K562 (cell line): ENCODE results near the gene OPCML. TPM values are rescaled to one million over a fixed set of nuclear protein-coding genes. Genes with fewer than 3 reads are reported as not detected.

Experiments used
- ATAC-seq: fragments of 200-7000 bp; cut with Tn5 transposase; 3 replicates; pipeline ENCODE4 v1.9.1; 2020; ENCODE audit warnings: moderate library complexity
- BruUV-seq: library from RNA; stranded (reverse); fragments of 400-500 nt; replicated peaks from 2 replicates; lab custom pipeline; 2021; lab: Mats Ljungman, UMichigan
- CTCF ChIA-PET: fragments of 300-600 bp; formaldehyde crosslinking; extraction: SDS; loops from one replicate; lab custom pipeline; 2021; ENCODE audit warnings: low intra/inter-chr PET ratio; lab: Yijun Ruan, JAX
- POLR2A ChIA-PET: fragments of 300-600, 350-650 bp; sonication (Branson Sonifier 250); formaldehyde crosslinking; extraction: SDS; loops from one replicate; lab custom pipeline; 2021; ENCODE audit warnings: antibody characterized with exemption, inconsistent platforms; lab: Yijun Ruan, JAX
- DNase-seq, 4 experiments: peaks; one replicate each; pipeline versions ENCODE4 v3.0.0 to v3.0.0-alpha.2; 2011 to 2018; ENCODE audit warnings: low spot score in 3 of 4, mixed read lengths in 3 of 4; ENCODE audit errors: extremely low read depth in 1 of 4
- FAIRE-seq: peaks from 2 replicates; lab custom pipeline; 2011; peaks lifted over from hg19 to GRCh38; lab: Jason Lieb, UNC
- H2AFZ ChIP-seq: 2 replicates; pipeline ENCODE4 v1.6.0; 2011; ENCODE audit warnings: low read depth, low read length, control low read depth, inconsistent platforms
- H3K27ac ChIP-seq: fragments of 200-600 bp; 3 replicates; pipeline ENCODE4 v1.8.0; 2011; ENCODE audit warnings: low read depth, mild to moderate bottlenecking, control low read depth, inconsistent platforms, low read length, moderate library complexity, mixed read lengths; ENCODE audit errors: extremely low read depth
- H3K27me3 ChIP-seq, 2 experiments: fragments of 300-600 bp in 1 of 2; 2 replicates in 1 of 2; 3 replicates in 1 of 2; pipeline versions ENCODE4 v1.6.0 to v1.8.0; 2011; ENCODE audit warnings: inconsistent platforms in 2 of 2, low read length in 2 of 2, mild to moderate bottlenecking in 1 of 2, mixed read lengths in 1 of 2, moderate library complexity in 1 of 2; ENCODE audit not compliant: control insufficient read depth in 2 of 2, insufficient read depth in 2 of 2
- H3K36me3 ChIP-seq: fragments of 300-600 bp; 3 replicates; pipeline ENCODE4 v1.8.0; 2011; ENCODE audit warnings: mild to moderate bottlenecking, low read length, inconsistent platforms; ENCODE audit not compliant: control insufficient read depth, insufficient read depth
- H3K4me1 ChIP-seq, 2 experiments: fragments of 200-600 bp in 1 of 2; replicated peaks in 1 of 2; 2 replicates in 1 of 2; 3 replicates in 1 of 2; pipeline versions ENCODE4 v1.5.1 to v1.8.0; 2011; ENCODE audit warnings: inconsistent platforms in 2 of 2, low read length in 2 of 2, mild to moderate bottlenecking in 1 of 2, mixed read lengths in 1 of 2, moderate library complexity in 1 of 2; ENCODE audit not compliant: control insufficient read depth in 2 of 2, insufficient read depth in 2 of 2
- H3K4me2 ChIP-seq: 2 replicates; pipeline ENCODE4 v1.6.1; 2011; ENCODE audit warnings: low read length, control low read depth, inconsistent platforms, mixed read lengths; ENCODE audit not compliant: insufficient read depth
- H3K4me3 ChIP-seq: fragments of 200-600 bp; sonication (generic), shearing (Covaris generic); 2 replicates; pipeline ENCODE4 v1.5.1; 2016; ENCODE audit warnings: control low read depth, inconsistent platforms
- H3K79me2 ChIP-seq: fragments of 200-600 bp; 3 replicates; pipeline ENCODE4 v1.8.0; 2011; ENCODE audit warnings: low read length, inconsistent platforms; ENCODE audit not compliant: control insufficient read depth, insufficient read depth
- H3K9ac ChIP-seq, 2 experiments: 2 replicates each; pipeline versions ENCODE4 v1.6.0 to v1.6.1; 2011; ENCODE audit warnings: low read depth in 2 of 2, low read length in 2 of 2, control low read depth in 1 of 2, inconsistent platforms in 1 of 2, mild to moderate bottlenecking in 1 of 2, mixed read lengths in 1 of 2; ENCODE audit not compliant: insufficient read depth in 1 of 2
- H3K9me1 ChIP-seq: one replicate; pipeline ENCODE4 v1.6.0; 2011; ENCODE audit warnings: inconsistent platforms, mild to moderate bottlenecking, low read length, moderate library complexity; ENCODE audit not compliant: control insufficient read depth, insufficient read depth
- H3K9me3 ChIP-seq: replicated peaks from 2 replicates; pipeline ENCODE4 v1.5.1; 2011; ENCODE audit warnings: low read depth, low read length, inconsistent platforms; ENCODE audit not compliant: control insufficient read depth, insufficient read depth
- H4K20me1 ChIP-seq: replicated peaks from 2 replicates; pipeline ENCODE4 v1.6.1; 2011; ENCODE audit warnings: low read length, inconsistent platforms, mixed read lengths; ENCODE audit not compliant: control insufficient read depth, insufficient read depth
- CHD1 ChIP-seq: fragments of 200-600 bp; sonication (generic); IDR thresholded peaks from one replicate; pipeline ENCODE4 v1.6.1; 2012; ENCODE audit warnings: mild to moderate bottlenecking, moderate library complexity, low read length, inconsistent platforms
- CREB5 ChIP-seq: fragments of 250-450 bp; sonication (Bioruptor Pico); IDR thresholded peaks from 2 replicates; pipeline ENCODE4 v1.5.0; 2020; ENCODE audit warnings: mild to moderate bottlenecking
- CTCFL ChIP-seq: IDR thresholded peaks from 2 replicates; pipeline ENCODE4 v1.6.1; 2011; ENCODE audit warnings: borderline replicate concordance, low read depth, mild to moderate bottlenecking, moderate library complexity, low read length; ENCODE audit not compliant: insufficient read depth, poor library complexity, severe bottlenecking
- ETS2 ChIP-seq: IDR thresholded peaks from 2 replicates; pipeline ENCODE4 v1.6.1; 2016; ENCODE audit warnings: borderline replicate concordance, missing genetic modification characterization, mild to moderate bottlenecking, moderate library complexity, missing compliant biosample characterization; ENCODE audit not compliant: poor library complexity, severe bottlenecking
- ETV5 ChIP-seq: sonication (generic); formaldehyde crosslinking; IDR thresholded peaks from 2 replicates; pipeline ENCODE4 v1.4.0; 2020; ENCODE audit warnings: low read depth, mild to moderate bottlenecking, missing genetic modification reagents
- KAT8 ChIP-seq: fragments of 450-650 bp; IDR thresholded peaks from 2 replicates; pipeline ENCODE4 v1.6.1; 2016; ENCODE audit warnings: low read depth, mild to moderate bottlenecking
- MAX ChIP-seq: sonication (generic); formaldehyde crosslinking; IDR thresholded peaks from 2 replicates; pipeline ENCODE4 v1.9.0; 2022; ENCODE audit warnings: mild to moderate bottlenecking, missing genetic modification reagents
- NFYB ChIP-seq: IDR thresholded peaks from 2 replicates; pipeline ENCODE4 v1.6.1; 2011; ENCODE audit warnings: mild to moderate bottlenecking, moderate library complexity; ENCODE audit not compliant: insufficient read length; ENCODE audit errors: extremely low read depth
- NKRF ChIP-seq: fragments of 450-650 bp; IDR thresholded peaks from 2 replicates; pipeline ENCODE4 v1.6.1; 2016; ENCODE audit warnings: borderline replicate concordance
- SMAD4 ChIP-seq: fragments of 250-450 bp; sonication (Bioruptor Pico); conservative IDR thresholded peaks from 2 replicates; pipeline ENCODE4 v1.8.0; 2021; ENCODE audit warnings: inconsistent platforms, mild to moderate bottlenecking, moderate library complexity
- SPI1 ChIP-seq: IDR thresholded peaks from 2 replicates; pipeline ENCODE4 v1.6.1; 2011; ENCODE audit warnings: low read depth, low read length, control low read depth, borderline replicate concordance
- ZNF217 ChIP-seq: sonication (generic); formaldehyde crosslinking; IDR thresholded peaks from 2 replicates; pipeline ENCODE4 v1.8.0; 2022; ENCODE audit warnings: mild to moderate bottlenecking, missing genetic modification reagents
- ZNF518B ChIP-seq: fragments of 250-450 bp; sonication (Bioruptor Pico); IDR thresholded peaks from 2 replicates; pipeline ENCODE4 v1.5.0; 2021; ENCODE audit warnings: mild to moderate bottlenecking, moderate library complexity
- WGBS: fragments of 100-300 bp; shearing (Covaris generic); methylation state at CpG from one replicate; pipeline ENCODE4 v1.1.6; 2016; ENCODE audit warnings: low coverage, mixed read lengths; ENCODE audit not compliant: insufficient coverage; ENCODE audit errors: missing lambda C conversion rate; 5-methylcytosine and 5-hydroxymethylcytosine counted together
- in situ Hi-C: fragments of 300-500 bp; cut with MboI; formaldehyde crosslinking; loops from 4 replicates; pipeline ENCODE4 v1.15.0; 2018; ENCODE audit warnings: inconsistent platforms, mixed read lengths
- intact Hi-C: fragments of 100-400 bp; cut with micrococcal nuclease; formaldehyde crosslinking; loops from 2 replicates; pipeline ENCODE4 v1.14.2; 2022
- polyA plus RNA-seq, 8 experiments: library from polyadenylated mRNA; depleted of rRNA in 4 of 8; stranded (reverse) in 5 of 8; unstranded in 3 of 8; fragments of >200 nt; fragmentation: Nextera tagmentation in 2 of 8; fragmentation: Illumina TruSeq in 1 of 8; extraction: Ambion mirVana in 2 of 8; extraction: Trizol in 1 of 8; gene quantifications; 2 replicates each; pipeline versions ENCODE4 v1.2.1 to v1.2.3, GENCODE V29; 2011 to 2014; ENCODE audit warnings: inconsistent platforms in 1 of 8, missing spikeins in 1 of 8
- total RNA-seq, 7 experiments: library from RNA; depleted of rRNA in 6 of 7; stranded (reverse); fragments of >200 nt in 6 of 7; fragmentation: Illumina TruSeq in 2 of 7; extraction: Trizol in 2 of 7; gene quantifications; 2 replicates each; pipeline versions ENCODE4 v1.2.1 to v1.2.3, GENCODE V29; 2011 to 2021; ENCODE audit warnings: low replicate concordance in 1 of 7

Gene OPCML
- total and polyA plus RNA-seq, 9 of the 15 experiments (the other 6 are each of a cell fraction or from before 2014, with no cell fraction given), result not detected

- Histone ChIP-seq H3K27ac (no peak overlapping the region), H2AFZ (no peak overlapping the region), H4K20me1 (no peaks in the 10 kb centered on the region), H3K4me2 (no peak overlapping the region), H3K9me1 (no peaks in the 10 kb centered on the region), H3K9ac (no peak overlapping the region), H3K4me1 (no peaks in the 10 kb centered on the region), H3K27me3 (no peaks in the 10 kb centered on the region), H3K4me3 (no peak overlapping the region), H3K36me3 (no peaks in the 10 kb centered on the region), H3K79me2 (no peaks in the 10 kb centered on the region), H3K9me3 (no peaks in the 10 kb centered on the region)
- POLR2A ChIA-PET, result interaction anchor here (0.7 kb wide), 1 partner anchor 102 kb away, joined by 3 read pairs; no protein-coding TSS in a partner anchor
- FAIRE-seq (no peak), DNase-seq (no peak), ATAC-seq (no peak)
- no TSS peak for BruUV-seq
- 0% methylated on average over 3 of the region's 3 CpGs for WGBS
- CTCF ChIA-PET, result no interaction called here
- intact Hi-C loops, result no loop called here
- in situ Hi-C loops, result no loop called here
- TF ChIP-seq ETS2 (tag) (no peak), SPI1 (no peak), SMAD4 (CRISPR knock-in tag) (no peak), NFYB (no peak), MAX (CRISPR knock-in tag) (no peak), NKRF (no peak), ZNF518B (CRISPR knock-in tag) (no peak), CHD1 (no peak), CREB5 (CRISPR knock-in tag) (no peak), KAT8 (no peak), ZNF217 (CRISPR knock-in tag) (no peak), CTCFL (no peak), ETV5 (CRISPR knock-in tag) (no peak)
Observed at GRCh38 chr11:133235381-133235780, 296.9 kb downstream of the OPCML start.
